H1 (cell line): ENCODE measurements around the gene VRK3. TPM values are rescaled to one million over a fixed set of nuclear protein-coding genes. Genes with fewer than 3 reads are reported as not detected.

Experiments
- CTCF ChIA-PET: fragments of 300-600 bp; sonication (Branson Sonifier 250); formaldehyde crosslinking; loops from one replicate; lab custom pipeline; 2021; ENCODE audit not compliant: partially characterized antibody; lab: Charles Lee
- POLR2A ChIA-PET: fragments of 300-600 bp; sonication (Branson Sonifier 250); formaldehyde crosslinking; loops from one replicate; lab custom pipeline; 2021; ENCODE audit warnings: inconsistent platforms; ENCODE audit not compliant: partially characterized antibody; lab: Charles Lee
- DNase-seq, 2 experiments: peaks; one replicate each; pipeline versions ENCODE4 v3.0.0 to v3.0.0-alpha.2; 2010 to 2022; ENCODE audit warnings: low spot score in 2 of 2, low read depth in 1 of 2, mixed read lengths in 1 of 2
- FAIRE-seq: peaks from 2 replicates; lab custom pipeline; 2011; peaks lifted over from hg19 to GRCh38; lab: Jason Lieb, UNC
- H2AFZ ChIP-seq: 2 replicates; pipeline ENCODE4 v1.8.1; 2012; ENCODE audit warnings: low read length, inconsistent platforms
- H2AK5ac ChIP-seq: 2 replicates; pipeline ENCODE4 v1.6.1; 2013; ENCODE audit warnings: low read depth, low read length
- H2BK120ac ChIP-seq: replicated peaks from 2 replicates; pipeline ENCODE3; 2013; ENCODE audit warnings: low read depth, low read length, inconsistent platforms
- H2BK12ac ChIP-seq: 2 replicates; pipeline ENCODE4 v1.6.1; 2013; ENCODE audit warnings: low read depth, low read length
- H2BK15ac ChIP-seq: 2 replicates; pipeline ENCODE4 v1.6.1; 2013; ENCODE audit warnings: low read length
- H2BK20ac ChIP-seq: 2 replicates; pipeline ENCODE4 v1.6.1; 2013; ENCODE audit warnings: low read length
- H2BK5ac ChIP-seq: 2 replicates; pipeline ENCODE4 v1.6.1; 2013; ENCODE audit warnings: low read depth, low read length
- H3K14ac ChIP-seq: 2 replicates; pipeline ENCODE4 v1.6.1; 2013; ENCODE audit warnings: inconsistent platforms; ENCODE audit not compliant: insufficient read length
- H3K18ac ChIP-seq: 2 replicates; pipeline ENCODE4 v1.6.1; 2013; ENCODE audit warnings: low read length; ENCODE audit errors: extremely low read depth
- H3K23ac ChIP-seq: 2 replicates; pipeline ENCODE4 v1.6.1; 2013; ENCODE audit warnings: inconsistent platforms; ENCODE audit not compliant: insufficient read length
- H3K23me2 ChIP-seq: 2 replicates; pipeline ENCODE4 v1.6.1; 2013; ENCODE audit warnings: low read depth, low read length
- H3K27ac ChIP-seq: 2 replicates; pipeline ENCODE4 v1.6.1; 2011; ENCODE audit warnings: low read depth, low read length, inconsistent platforms
- H3K27me3 ChIP-seq, 4 experiments: replicated peaks in 1 of 4; 1 replicate in 1 of 4; 2 replicates in 3 of 4; pipeline versions ENCODE4 v1.6.1 to v1.8.1; 2011 to 2013; ENCODE audit warnings: low read length in 3 of 4, mild to moderate bottlenecking in 3 of 4, inconsistent platforms in 2 of 4, mixed read lengths in 2 of 4, moderate library complexity in 1 of 4; ENCODE audit not compliant: control insufficient read depth in 3 of 4, insufficient read depth in 3 of 4; ENCODE audit errors: extremely low read depth in 1 of 4
- H3K36me3 ChIP-seq, 4 experiments: 2 replicates each; pipeline versions ENCODE4 v1.6.1 to v1.8.1; 2011 to 2013; ENCODE audit warnings: mild to moderate bottlenecking in 4 of 4, low read length in 3 of 4, moderate library complexity in 2 of 4, control low read depth in 1 of 4, inconsistent platforms in 1 of 4; ENCODE audit not compliant: insufficient read depth in 4 of 4, control insufficient read depth in 2 of 4
- H3K4ac ChIP-seq: replicated peaks from 2 replicates; pipeline ENCODE3; 2013; ENCODE audit warnings: low read length, low read depth, mixed read lengths, inconsistent platforms; ENCODE audit not compliant: insufficient read length
- H3K4me1 ChIP-seq, 4 experiments: replicated peaks in 1 of 4; 1 replicate in 1 of 4; 2 replicates in 3 of 4; pipeline versions ENCODE4 v1.6.1 to v1.8.1; 2011 to 2013; ENCODE audit warnings: low read length in 3 of 4, inconsistent platforms in 2 of 4, mixed read lengths in 1 of 4; ENCODE audit not compliant: insufficient read depth in 4 of 4, control insufficient read depth in 3 of 4
- H3K4me2 ChIP-seq, 2 experiments: 2 replicates each; pipeline versions ENCODE4 v1.6.1 to v1.8.1; 2011 to 2013; ENCODE audit warnings: low read depth in 2 of 2, low read length in 2 of 2, control low read depth in 1 of 2, inconsistent platforms in 1 of 2, mild to moderate bottlenecking in 1 of 2; ENCODE audit not compliant: insufficient read depth in 1 of 2
- H3K4me3 ChIP-seq, 4 experiments: fragments of 200-600, 300-600 bp in 1 of 4; sonication (generic), shearing (Covaris generic), sonication (Bioruptor Twin) in 1 of 4; 2 replicates each; pipeline versions ENCODE4 v1.5.1 to v1.8.1; 2011 to 2016; ENCODE audit warnings: low read length in 4 of 4, low read depth in 3 of 4, control low read depth in 2 of 4, inconsistent platforms in 2 of 4, mild to moderate bottlenecking in 2 of 4, mixed read lengths in 1 of 4, moderate library complexity in 1 of 4; ENCODE audit not compliant: insufficient read depth in 2 of 4; ENCODE audit errors: extremely low read depth in 1 of 4
- H3K56ac ChIP-seq: replicated peaks from 2 replicates; pipeline ENCODE3; 2013; ENCODE audit warnings: low read depth, mild to moderate bottlenecking, mixed read lengths, low read length, inconsistent platforms; ENCODE audit not compliant: insufficient read length
- H3K79me1 ChIP-seq: 2 replicates; pipeline ENCODE4 v1.6.1; 2013; ENCODE audit warnings: low read depth, low read length, control low read depth
- H3K79me2 ChIP-seq, 2 experiments: 2 replicates each; pipeline versions ENCODE4 v1.6.1 to v1.8.1; 2012 to 2013; ENCODE audit warnings: low read length in 2 of 2, mild to moderate bottlenecking in 2 of 2, inconsistent platforms in 1 of 2; ENCODE audit not compliant: insufficient read depth in 2 of 2, control insufficient read depth in 1 of 2
- H3K9ac ChIP-seq, 4 experiments: replicated peaks in 1 of 4; 1 replicate in 1 of 4; 2 replicates in 3 of 4; pipeline versions ENCODE4 v1.6.1 to v1.8.1; 2011 to 2013; ENCODE audit warnings: low read depth in 3 of 4, low read length in 3 of 4, control low read depth in 2 of 4, mild to moderate bottlenecking in 2 of 4, moderate library complexity in 2 of 4, inconsistent platforms in 1 of 4; ENCODE audit errors: extremely low read depth in 1 of 4
- H3K9me3 ChIP-seq, 2 experiments: 2 replicates each; pipeline versions ENCODE4 v1.6.1 to v1.8.1; 2012 to 2013; ENCODE audit warnings: mild to moderate bottlenecking in 2 of 2, moderate library complexity in 2 of 2, control low read depth in 1 of 2, inconsistent platforms in 1 of 2, low read depth in 1 of 2, low read length in 1 of 2, mixed read lengths in 1 of 2; ENCODE audit not compliant: insufficient read depth in 2 of 2
- H4K20me1 ChIP-seq, 2 experiments: replicated peaks in 1 of 2; 2 replicates each; pipeline versions ENCODE3 to v1.8.1; 2011 to 2013; ENCODE audit warnings: inconsistent platforms in 2 of 2, low read length in 2 of 2, mild to moderate bottlenecking in 1 of 2; ENCODE audit not compliant: insufficient read depth in 2 of 2, control insufficient read depth in 1 of 2
- H4K5ac ChIP-seq: 2 replicates; pipeline ENCODE4 v1.6.1; 2013; ENCODE audit warnings: low read length, low read depth, mixed read lengths, inconsistent platforms; ENCODE audit not compliant: insufficient read length
- H4K8ac ChIP-seq: 2 replicates; pipeline ENCODE4 v1.8.0; 2013; ENCODE audit warnings: mild to moderate bottlenecking, moderate library complexity, low read length, inconsistent platforms; ENCODE audit not compliant: insufficient read depth; ENCODE audit errors: extremely low read depth
- H4K91ac ChIP-seq: replicated peaks from 2 replicates; pipeline ENCODE3; 2013; ENCODE audit warnings: low read length, mixed read lengths, inconsistent platforms; ENCODE audit not compliant: insufficient read length
- ASH2L ChIP-seq: fragments of 200-600, 300-600 bp; sonication (generic); IDR thresholded peaks from one replicate; pipeline ENCODE4 v1.7.1; 2017; ENCODE audit warnings: low read length
- CBX5 ChIP-seq: fragments of 300-800, 300-1000 bp; sonication (generic); IDR thresholded peaks from 2 replicates; pipeline ENCODE4 v1.7.1; 2016; ENCODE audit warnings: antibody characterized with exemption, low read length, low read depth
- CEBPB ChIP-seq: IDR thresholded peaks from 2 replicates; pipeline ENCODE4 v1.6.1; 2012; ENCODE audit warnings: low read depth, low read length
- GABPA ChIP-seq: IDR thresholded peaks from 2 replicates; pipeline ENCODE4 v1.6.1; 2011; ENCODE audit warnings: mild to moderate bottlenecking, low read length, moderate library complexity, borderline replicate concordance; ENCODE audit not compliant: insufficient read depth
- GTF2F1 ChIP-seq: IDR thresholded peaks from 2 replicates; pipeline ENCODE4 v1.6.1; 2012; ENCODE audit warnings: low read depth, low read length, improper control_type of control experiment, borderline replicate concordance
- JUND ChIP-seq: IDR thresholded peaks from 2 replicates; pipeline ENCODE4 v1.6.1; 2011; ENCODE audit warnings: mild to moderate bottlenecking, improper control_type of control experiment, low read length
- MAFK ChIP-seq: IDR thresholded peaks from 2 replicates; pipeline ENCODE4 v1.6.1; 2012; ENCODE audit warnings: low read depth, mild to moderate bottlenecking, improper control_type of control experiment, low read length
- NRF1 ChIP-seq: IDR thresholded peaks from 2 replicates; pipeline ENCODE4 v1.6.1; 2011; ENCODE audit warnings: mild to moderate bottlenecking, low read depth, low read length, improper control_type of control experiment
- RAD21 ChIP-seq, 2 experiments: IDR thresholded peaks in 1 of 2; conservative IDR thresholded peaks in 1 of 2; 2 replicates each; pipeline ENCODE4 v1.6.1; 2011; ENCODE audit warnings: low read depth in 2 of 2, low read length in 2 of 2, improper control_type of control experiment in 1 of 2, inconsistent platforms in 1 of 2, mild to moderate bottlenecking in 1 of 2, moderate library complexity in 1 of 2
- RXRA ChIP-seq: IDR thresholded peaks from 2 replicates; pipeline ENCODE4 v1.6.1; 2011; ENCODE audit warnings: low read depth, mild to moderate bottlenecking, low read length, moderate library complexity; ENCODE audit not compliant: insufficient read depth
- SAP30 ChIP-seq: fragments of 300-600 bp; sonication (generic); IDR thresholded peaks from 2 replicates; pipeline ENCODE4 v1.7.1; 2012; ENCODE audit warnings: low read length, moderate library complexity, mild to moderate bottlenecking, inconsistent platforms; ENCODE audit not compliant: insufficient read depth, insufficient replicate concordance
- SP4 ChIP-seq: IDR thresholded peaks from 2 replicates; pipeline ENCODE4 v1.6.1; 2012; ENCODE audit warnings: low read length, inconsistent platforms
- TAF1 ChIP-seq: IDR thresholded peaks from 2 replicates; pipeline ENCODE4 v1.6.1; 2011; ENCODE audit warnings: mild to moderate bottlenecking, low read depth, low read length
- TEAD4 ChIP-seq: IDR thresholded peaks from 2 replicates; pipeline ENCODE4 v1.6.1; 2012; ENCODE audit warnings: low read depth, low read length, inconsistent platforms, mixed read lengths
- WGBS, 2 experiments: shearing (Covaris generic) in 1 of 2; methylation state at CpG; one replicate each; pipeline versions ENCODE4 v1.1.6 to v1.1.7; 2013 to 2015; ENCODE audit warnings: low lambda C conversion rate in 2 of 2, mixed read lengths in 2 of 2, inconsistent platforms in 1 of 2, low coverage in 1 of 2, missing lambda C conversion rate in 1 of 2; ENCODE audit not compliant: insufficient replicate concordance in 2 of 2, insufficient coverage in 1 of 2, insufficient read length in 1 of 2; ENCODE audit errors: extremely low coverage in 1 of 2, missing lambda C conversion rate in 1 of 2; 5-methylcytosine and 5-hydroxymethylcytosine counted together
- polyA plus RNA-seq, 7 experiments: library from polyadenylated mRNA; depleted of rRNA in 3 of 7; stranded (reverse) in 5 of 7; unstranded in 2 of 7; fragments of >200 nt in 5 of 7; fragments of 200-250 nt in 2 of 7; gene quantifications; 1 replicate in 5 of 7; 2 replicates in 1 of 7; 4 replicates in 1 of 7; pipeline versions ENCODE4 v1.2.1 to v1.2.3, GENCODE V29; 2011 to 2013; ENCODE audit warnings: missing spikeins in 2 of 7, mixed read lengths in 2 of 7
- total RNA-seq: library from RNA; stranded (reverse); fragmentation: NEBNext Ultra II Directional; extraction: Animal tissue kit (Norgen Biotek cat#: 25700); gene quantifications from 2 replicates; pipeline ENCODE4 v1.2.1, GENCODE V29; 2021

Gene VRK3
- total and polyA plus RNA-seq, 2 of the 8 experiments (the other 6 are each of a cell fraction or from before 2014, with no cell fraction given) = 21.3 to 36.1 TPM

- Histone ChIP-seq H4K5ac (no peak overlapping the region), H3K79me1 (no peaks in the 10 kb centered on the region), H2BK20ac (no peak overlapping the region), H3K27me3 (no peaks in the 10 kb centered on the region), H2BK12ac (no peak overlapping the region), H3K79me2 (no peaks in the 10 kb centered on the region), H4K20me1 (peaks cover 0 to 3% of the 10 kb centered on the region in 2 experiments), H3K36me3 (peaks cover 3 to 8% (median 4%) of the 10 kb centered on the region in 4 experiments; a peak in 4 of 8 replicates), H3K18ac (no peak overlapping the region), H3K9ac (no peak overlapping the region), H2BK15ac (no peak overlapping the region), H3K4ac (no peak overlapping the region), H3K14ac (no peak overlapping the region), H3K23ac (no peak overlapping the region), H2AK5ac (no peak overlapping the region), H3K56ac (no peak overlapping the region), H3K4me2 (no peak overlapping the region), H3K4me1 (no peaks in the 10 kb centered on the region), H2BK120ac (no peak overlapping the region), H2AFZ (no peak overlapping the region), H3K27ac (no peak overlapping the region), H4K8ac (no peak overlapping the region), H3K9me3 (no peaks in the 10 kb centered on the region; a peak in 1 of 4 replicates), H3K23me2 (no peaks in the 10 kb centered on the region), H4K91ac (no peak overlapping the region), H2BK5ac (no peak overlapping the region), H3K4me3 (no peak overlapping the region)
- TF ChIP-seq RXRA (no peak), SAP30 (no peak), MAFK (no peak), ASH2L (no peak), RAD21 (IDR thresholded peaks at IDR 0.05 in 1 of 2, conservative IDR thresholded peaks at IDR 0.05 in 1 of 2; ENCODE audit: low read depth in 2 of 2, low read length in 2 of 2) (no peak), CBX5 (no peak), CEBPB (no peak), SP4 (no peak), JUND (no peak), NRF1 (no peak), TAF1 (no peak), GTF2F1 (no peak), GABPA (no peak), TEAD4 (no peak)
- FAIRE-seq (no peak), DNase-seq (no peak)
- 85% methylated on average over 2 of the region's 2 CpGs; no CpG with 5 or more reads in 1 of the 2 experiments for WGBS, 2 experiments
- CTCF ChIA-PET = interaction anchor here (0.8 to 1.8 kb wide), 6 partner anchors 10 to 49 kb away, joined by 3 to 13 read pairs (median 4); no protein-coding TSS in a partner anchor
- POLR2A ChIA-PET = interaction anchor here (1.0 to 1.2 kb wide), 2 partner anchors 18 to 78 kb away, joined by 3 to 4 read pairs; partner anchors contain the start of gene ZNF473
Observed at GRCh38 chr19:50007947-50008346, 17.2 kb downstream of the VRK3 start.
